Stimulated activated CD8-positive, alpha-beta memory T cell treated with anti-CD3 and anti-CD28 coated beads, Interleukin-12 subunit alpha, Interleukin-12 subunit beta, amount 100 ng/mL, for 24 hours (primary cell): Measurements from ENCODE around the gene DUS1L.

ENCODE experiments used
- DNase-seq: peaks from one replicate; pipeline ENCODE4 v3.0.0-alpha.2; 2020; ENCODE audit errors: extremely low read depth

Gene DUS1L

GRCh38 chr17:82100502-82101298, 35.1 kb upstream of the DUS1L start:
- no peak for DNase-seq

GRCh38 chr17:82098939-82099763, 33.5 kb upstream of the DUS1L start:
- DNase-seq = no peak

- DNase-seq = peak; percentile 86
These were observed 32.8 kb upstream of the DUS1L start, which contains the start of gene FASN for GRCh38 chr17:82098169-82098938. FASN (minus strand) TSS chr17:82098236; CDS start chr17:82096445, 1,791 bp downstream.

GRCh38 chr17:82097919-82098168, 32.2 kb upstream of the DUS1L start:
- no peak for DNase-seq

GRCh38 chr17:82097184-82097918, 31.7 kb upstream of the DUS1L start:
- DNase-seq = no peak

- DNase-seq = no peak
These were observed 31.1 kb upstream of the DUS1L start for GRCh38 chr17:82096709-82097183.

- no peak for DNase-seq
These were observed 30.4 kb upstream of the DUS1L start for GRCh38 chr17:82095777-82096708.

- no peak for DNase-seq
These were observed 29.6 kb upstream of the DUS1L start for GRCh38 chr17:82094931-82095776.

- DNase-seq = no peak
These were observed 27.6 kb upstream of the DUS1L start for GRCh38 chr17:82092995-82093751.

GRCh38 chr17:82092628-82092994, 27.0 kb upstream of the DUS1L start:
- DNase-seq = no peak

GRCh38 chr17:82092094-82092586, 26.5 kb upstream of the DUS1L start:
- no peak for DNase-seq

- no peak for DNase-seq
These were observed 25.9 kb upstream of the DUS1L start for GRCh38 chr17:82091264-82092066.

- DNase-seq = no peak
These were observed 25.1 kb upstream of the DUS1L start for GRCh38 chr17:82090549-82091263.

GRCh38 chr17:82089723-82090548, 24.3 kb upstream of the DUS1L start:
- DNase-seq = no peak

GRCh38 chr17:82088838-82089722, 23.5 kb upstream of the DUS1L start:
- no peak for DNase-seq
